GM12864 (cell line): ENCODE data around the gene ABCC9.
"Not testable (repeated sequence)": the region's sequence is repeated elsewhere in the genome, so short reads cannot be mapped to it uniquely, and the experiment has no call there.

ENCODE experiments used
- DNase-seq: peaks from one replicate; pipeline ENCODE4 v3.0.0-alpha.2; 2011; ENCODE audit warnings: low read depth
- H3K4me3 ChIP-seq: 2 replicates; pipeline ENCODE4 v1.5.1; 2011; ENCODE audit warnings: mild to moderate bottlenecking, low read depth, low read length, control low read depth
- TF ChIP-seq, protein P1 (sequence below): IDR thresholded peaks from 2 replicates; pipeline ENCODE4 v1.5.1; 2011; ENCODE audit warnings: low read depth, mild to moderate bottlenecking, moderate library complexity, low read length, control low read depth, inconsistent platforms; ENCODE audit errors: missing control alignments

Gene ABCC9

DNA sequence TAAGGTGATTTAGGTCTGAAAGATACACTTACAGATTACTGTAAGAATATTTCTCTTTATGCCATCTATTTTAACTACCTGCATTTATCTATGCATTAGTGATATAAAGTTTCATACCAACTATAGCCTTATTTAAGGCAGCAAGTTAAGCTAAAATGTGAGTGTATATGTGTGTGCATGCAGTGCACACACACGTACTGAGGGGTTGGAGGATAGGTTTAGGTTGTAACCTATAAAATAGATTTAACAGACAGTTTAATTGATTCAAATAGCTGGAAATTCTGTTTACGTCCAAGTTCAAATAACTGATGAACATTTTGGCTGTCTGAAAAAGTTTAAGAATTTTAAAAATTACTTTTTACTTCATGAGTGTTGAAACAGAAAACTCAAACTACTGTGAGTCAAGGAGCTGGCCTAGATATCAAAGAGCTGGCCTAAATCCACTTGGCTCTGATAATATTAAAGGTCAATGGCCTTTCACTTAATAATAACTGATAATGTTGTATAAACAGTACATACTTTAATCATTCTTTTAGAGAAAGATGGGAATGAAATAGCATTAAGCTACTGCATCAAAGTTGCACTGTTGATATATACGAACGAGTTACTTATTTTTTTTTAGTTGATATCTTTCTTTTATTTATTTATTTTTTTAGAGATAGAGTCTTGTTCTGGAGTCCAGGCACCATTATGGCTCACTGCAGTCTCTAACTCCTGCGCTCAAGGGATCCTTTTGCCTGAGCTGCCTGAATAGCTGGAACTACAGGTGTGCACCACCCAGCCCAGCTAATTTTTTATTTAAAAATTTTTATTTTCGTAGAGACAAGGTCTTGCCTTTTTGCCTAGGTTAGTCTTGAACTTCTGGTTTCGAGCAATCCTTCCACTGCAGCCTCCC is 152.9 kb downstream of the ABCC9 start:
- DNase-seq = no peak
- TF ChIP-seq, protein P1, sequence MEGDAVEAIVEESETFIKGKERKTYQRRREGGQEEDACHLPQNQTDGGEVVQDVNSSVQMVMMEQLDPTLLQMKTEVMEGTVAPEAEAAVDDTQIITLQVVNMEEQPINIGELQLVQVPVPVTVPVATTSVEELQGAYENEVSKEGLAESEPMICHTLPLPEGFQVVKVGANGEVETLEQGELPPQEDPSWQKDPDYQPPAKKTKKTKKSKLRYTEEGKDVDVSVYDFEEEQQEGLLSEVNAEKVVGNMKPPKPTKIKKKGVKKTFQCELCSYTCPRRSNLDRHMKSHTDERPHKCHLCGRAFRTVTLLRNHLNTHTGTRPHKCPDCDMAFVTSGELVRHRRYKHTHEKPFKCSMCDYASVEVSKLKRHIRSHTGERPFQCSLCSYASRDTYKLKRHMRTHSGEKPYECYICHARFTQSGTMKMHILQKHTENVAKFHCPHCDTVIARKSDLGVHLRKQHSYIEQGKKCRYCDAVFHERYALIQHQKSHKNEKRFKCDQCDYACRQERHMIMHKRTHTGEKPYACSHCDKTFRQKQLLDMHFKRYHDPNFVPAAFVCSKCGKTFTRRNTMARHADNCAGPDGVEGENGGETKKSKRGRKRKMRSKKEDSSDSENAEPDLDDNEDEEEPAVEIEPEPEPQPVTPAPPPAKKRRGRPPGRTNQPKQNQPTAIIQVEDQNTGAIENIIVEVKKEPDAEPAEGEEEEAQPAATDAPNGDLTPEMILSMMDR = no peak
- no peak overlapping the region for H3K4me3 ChIP-seq

DNA sequence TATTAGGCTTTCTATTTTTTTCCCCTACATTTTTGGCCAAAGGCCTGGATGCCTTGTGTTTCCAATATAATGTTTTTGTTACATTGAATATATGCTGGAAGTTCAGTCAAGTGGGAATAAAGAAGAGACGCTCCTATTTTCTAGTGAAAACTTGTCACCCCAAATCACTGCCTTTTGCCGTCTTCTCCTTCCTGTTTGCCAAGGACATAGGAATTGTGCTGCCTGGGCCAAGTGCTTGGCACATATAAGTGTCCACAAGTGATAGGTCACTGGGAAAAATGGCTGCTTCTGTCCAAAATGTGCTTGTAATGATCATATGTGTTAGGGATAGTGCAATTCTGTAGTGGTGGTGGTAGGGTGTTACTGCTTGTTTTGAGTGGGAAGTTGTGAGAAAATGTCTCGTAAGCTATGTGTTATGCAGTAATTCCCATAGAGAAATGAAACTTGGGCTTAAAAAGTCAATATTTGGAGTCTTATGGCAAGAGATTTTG is 155.1 kb downstream of the ABCC9 start:
- TF ChIP-seq, protein P1 = no peak

DNA sequence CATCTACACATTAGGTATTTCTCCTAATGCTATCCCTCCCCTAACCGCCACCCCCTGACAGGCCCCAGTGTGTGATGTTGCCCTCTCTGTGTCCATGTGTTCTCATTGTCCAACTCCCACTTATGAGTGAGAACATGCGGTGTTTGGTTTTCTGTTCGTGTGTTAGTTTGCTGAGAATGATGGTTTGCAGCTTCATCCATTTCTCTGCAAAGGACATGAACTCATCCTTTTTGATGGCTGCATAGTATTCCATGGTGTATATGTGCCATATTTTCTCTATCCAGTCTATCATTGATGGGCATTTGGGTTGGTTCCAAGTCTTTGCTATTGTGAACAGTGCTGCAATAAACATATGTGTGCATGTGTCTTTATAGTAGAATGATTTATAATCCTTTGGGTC is 158.5 kb downstream of the ABCC9 start:
- DNase-seq, H3K4me3 ChIP-seq: not testable (repeated sequence)

More for the DNA sequence above, 155.1 kb downstream of the ABCC9 start:
- H3K4me3 ChIP-seq = no peak overlapping the region
- DNase-seq = no peak

DNA sequence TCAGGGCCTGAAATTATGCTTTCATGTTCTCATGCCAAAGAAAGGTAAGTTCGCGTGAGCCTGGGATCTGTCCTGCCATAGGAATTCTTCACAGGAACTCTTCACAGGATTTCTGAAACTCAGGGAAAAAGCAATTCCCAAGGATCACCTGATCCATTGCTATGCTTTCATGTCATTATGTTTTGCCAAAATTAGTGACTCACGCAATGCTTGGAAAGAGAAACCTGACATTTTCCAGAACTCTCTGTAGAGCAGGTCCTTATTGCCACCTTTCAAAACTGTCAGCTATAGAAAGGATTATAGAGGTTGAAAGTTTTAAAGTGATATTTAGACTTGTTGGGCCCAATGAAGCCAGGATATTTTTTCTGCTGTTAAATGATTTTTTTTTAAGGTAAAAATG is 160.4 kb downstream of the ABCC9 start:
- TF ChIP-seq, protein P1 = no peak

DNA sequence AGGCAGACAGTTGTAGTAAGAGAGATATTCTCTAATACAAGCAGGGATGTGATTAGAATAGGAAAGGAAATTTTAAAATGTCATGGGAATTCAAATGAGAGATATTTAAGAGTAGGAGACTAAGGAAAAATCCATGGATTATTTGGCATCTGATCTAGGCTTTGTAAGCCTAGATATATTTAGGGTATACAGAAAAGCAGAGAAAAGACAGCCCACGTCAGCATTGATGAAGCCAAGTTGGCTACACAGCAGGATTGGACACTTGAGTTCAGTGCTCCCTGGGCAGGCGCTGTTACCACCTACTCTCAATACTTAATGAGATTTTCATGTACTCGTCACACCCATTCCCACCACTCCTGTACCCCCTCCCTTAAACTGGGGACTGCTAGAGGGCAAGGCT is 165.1 kb downstream of the ABCC9 start:
- H3K4me3 ChIP-seq = no peak overlapping the region
- no peak for DNase-seq
- TF ChIP-seq, protein P1 = no peak

More for the DNA sequence above, 160.4 kb downstream of the ABCC9 start:
- H3K4me3 ChIP-seq = no peak overlapping the region
- no peak for DNase-seq

DNA sequence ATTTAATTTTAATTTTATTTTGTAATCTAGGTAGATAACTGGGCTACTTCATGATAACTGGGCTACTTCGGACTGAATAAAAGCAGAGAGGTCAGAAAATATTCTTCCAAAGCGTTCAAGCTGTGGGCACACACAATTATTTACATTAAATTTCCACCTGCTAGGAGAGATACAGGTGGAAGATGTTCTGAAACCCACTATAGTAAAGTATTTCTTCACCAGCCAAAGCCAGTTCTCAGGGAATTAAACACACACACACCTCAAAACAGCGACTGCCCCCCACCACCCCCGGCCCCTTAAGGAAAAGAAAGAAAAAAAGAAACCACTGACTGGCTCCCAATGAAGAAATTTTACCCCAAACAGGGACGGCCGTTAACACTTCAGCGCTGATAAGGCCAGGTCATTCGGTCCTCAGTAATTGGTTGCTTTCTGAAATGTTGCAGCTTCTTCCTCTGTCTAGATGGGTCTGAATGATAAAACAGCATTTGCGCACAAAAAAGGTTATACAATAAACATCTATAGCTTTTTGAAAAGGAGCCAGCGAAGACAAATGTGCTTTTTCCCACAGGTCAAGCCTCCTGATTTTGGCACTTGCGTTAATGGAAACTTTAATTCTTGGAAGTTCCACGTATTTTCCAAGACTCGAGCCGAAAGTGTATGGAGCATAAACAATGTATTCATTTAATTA is 165.9 kb downstream of the ABCC9 start:
- TF ChIP-seq, protein P1 = no peak
- no peak for DNase-seq
- no peak overlapping the region for H3K4me3 ChIP-seq

DNA sequence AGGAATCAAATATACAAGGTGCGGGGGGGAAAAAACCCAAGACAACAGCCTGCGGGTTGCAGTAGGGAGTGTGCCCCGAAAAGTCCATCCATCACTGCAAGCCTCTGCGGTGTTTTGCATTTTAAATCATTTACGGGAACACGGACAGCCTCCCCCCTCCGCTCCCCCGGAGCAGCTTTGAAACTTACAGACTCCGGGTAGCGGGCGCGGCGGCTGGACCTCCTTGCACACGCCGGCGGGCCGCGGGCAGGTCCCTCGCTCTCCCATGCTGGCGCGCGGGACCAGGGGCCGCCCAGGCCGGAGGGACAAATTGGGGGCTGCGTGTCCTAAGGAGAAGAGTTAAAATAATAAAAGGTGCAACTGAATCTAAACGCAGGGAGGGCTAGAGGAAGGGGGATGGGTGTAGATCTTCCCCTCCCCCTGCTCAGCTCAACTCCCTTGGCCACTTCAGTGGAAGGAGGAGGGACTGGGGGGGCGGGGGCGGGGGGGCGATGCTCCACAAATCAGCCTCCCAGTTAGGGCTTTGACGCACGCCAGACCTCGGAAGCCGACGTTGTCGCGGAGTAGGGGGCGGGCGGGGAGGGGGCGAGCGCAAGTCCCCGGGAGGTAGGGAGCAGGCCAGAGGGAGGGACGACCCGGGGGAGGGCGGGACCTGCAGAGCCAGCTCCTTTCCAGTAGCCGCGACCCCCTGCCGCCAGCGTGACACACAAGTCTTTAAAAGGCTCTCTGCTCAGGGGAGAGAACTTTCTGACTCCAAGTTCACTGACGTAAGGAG is 166.7 kb downstream of the ABCC9 start, which contains the start of gene KCNJ8:
TSS of gene KCNJ8 (minus strand) at position 349 of the 775 bp plus-strand sequence. CDS start 1,090 bp downstream, outside the sequence.
- H3K4me3 ChIP-seq = no peak within 1 kb of the TSS
- DNase-seq = no peak
- TF ChIP-seq, protein P1 = no peak
